SH-SY5Y (cell line): ENCODE results near the gene PDGFD.

Source experiments
- GATA2 ChIP-seq: IDR thresholded peaks from 2 replicates; pipeline ENCODE4 v1.6.1; 2011; ENCODE audit warnings: mild to moderate bottlenecking, low read depth, low read length
- GATA3 ChIP-seq: IDR thresholded peaks from 2 replicates; pipeline ENCODE4 v1.6.1; 2011; ENCODE audit warnings: low read depth, mild to moderate bottlenecking, low read length, moderate library complexity

Gene PDGFD

GRCh38 chr11:103998826-103999508 lies 165.0 kb downstream of the PDGFD start:
- TF ChIP-seq GATA3 (no peak), GATA2 (no peak)

- no peak for TF ChIP-seq GATA3
- no peak for TF ChIP-seq GATA2
These were observed 166.9 kb downstream of the PDGFD start for GRCh38 chr11:103997082-103997481.

GRCh38 chr11:103995896-103996295 lies 168.1 kb downstream of the PDGFD start:
- no peak for TF ChIP-seq GATA2
- TF ChIP-seq GATA3: no peak

GRCh38 chr11:103994518-103994917 lies 169.4 kb downstream of the PDGFD start:
- TF ChIP-seq GATA2: no peak
- TF ChIP-seq GATA3: no peak

GRCh38 chr11:103994094-103994493 lies 169.9 kb downstream of the PDGFD start:
- TF ChIP-seq GATA3 (no peak), GATA2 (no peak)

- TF ChIP-seq GATA2 (no peak), GATA3 (no peak)
These were observed 170.4 kb downstream of the PDGFD start for GRCh38 chr11:103993507-103993906.

- TF ChIP-seq GATA3 (no peak), GATA2 (no peak)
These were observed 175.4 kb downstream of the PDGFD start for GRCh38 chr11:103988595-103988969.

- TF ChIP-seq GATA2 (no peak), GATA3 (no peak)
These were observed 176.0 kb downstream of the PDGFD start for GRCh38 chr11:103987629-103988594.

- no peak for TF ChIP-seq GATA3
- TF ChIP-seq GATA2: no peak
These were observed 178.9 kb downstream of the PDGFD start for GRCh38 chr11:103985041-103985440.

GRCh38 chr11:103980108-103980507 lies 183.8 kb downstream of the PDGFD start:
- no peak for TF ChIP-seq GATA3
- TF ChIP-seq GATA2: no peak

GRCh38 chr11:103978616-103979595 lies 185.0 kb downstream of the PDGFD start:
- no peak for TF ChIP-seq GATA2
- no peak for TF ChIP-seq GATA3

GRCh38 chr11:103972013-103972412 lies 191.9 kb downstream of the PDGFD start:
- TF ChIP-seq GATA2 (no peak), GATA3 (no peak)

- no peak for TF ChIP-seq GATA3
- TF ChIP-seq GATA2: no peak
These were observed 193.2 kb downstream of the PDGFD start for GRCh38 chr11:103970701-103971249.

- TF ChIP-seq GATA2: no peak
- no peak for TF ChIP-seq GATA3
These were observed 195.3 kb downstream of the PDGFD start for GRCh38 chr11:103968685-103969084.

- TF ChIP-seq GATA2 (no peak), GATA3 (no peak)
These were observed 196.0 kb downstream of the PDGFD start for GRCh38 chr11:103967985-103968384.

- TF ChIP-seq GATA3 (no peak), GATA2 (no peak)
These were observed 199.6 kb downstream of the PDGFD start for GRCh38 chr11:103964390-103964789.
